OCI-LY3 (cell line): ENCODE results near the gene FAM107B.

ENCODE experiments used
- EZH2phosphoT487 ChIP-seq: fragments of 200-600 bp; shearing (Covaris generic); IDR thresholded peaks from 2 replicates; pipeline ENCODE4 v1.6.1; 2018; ENCODE audit warnings: antibody characterized with exemption, mixed run types, low read depth
- TF ChIP-seq, protein P1 (sequence below): fragments of 200-600, 300-600 bp; sonication (generic); IDR thresholded peaks from 2 replicates; pipeline ENCODE4 v1.5.1; 2014; ENCODE audit warnings: antibody characterized with exemption, low read length, low read depth

- TF ChIP-seq, protein P1, sequence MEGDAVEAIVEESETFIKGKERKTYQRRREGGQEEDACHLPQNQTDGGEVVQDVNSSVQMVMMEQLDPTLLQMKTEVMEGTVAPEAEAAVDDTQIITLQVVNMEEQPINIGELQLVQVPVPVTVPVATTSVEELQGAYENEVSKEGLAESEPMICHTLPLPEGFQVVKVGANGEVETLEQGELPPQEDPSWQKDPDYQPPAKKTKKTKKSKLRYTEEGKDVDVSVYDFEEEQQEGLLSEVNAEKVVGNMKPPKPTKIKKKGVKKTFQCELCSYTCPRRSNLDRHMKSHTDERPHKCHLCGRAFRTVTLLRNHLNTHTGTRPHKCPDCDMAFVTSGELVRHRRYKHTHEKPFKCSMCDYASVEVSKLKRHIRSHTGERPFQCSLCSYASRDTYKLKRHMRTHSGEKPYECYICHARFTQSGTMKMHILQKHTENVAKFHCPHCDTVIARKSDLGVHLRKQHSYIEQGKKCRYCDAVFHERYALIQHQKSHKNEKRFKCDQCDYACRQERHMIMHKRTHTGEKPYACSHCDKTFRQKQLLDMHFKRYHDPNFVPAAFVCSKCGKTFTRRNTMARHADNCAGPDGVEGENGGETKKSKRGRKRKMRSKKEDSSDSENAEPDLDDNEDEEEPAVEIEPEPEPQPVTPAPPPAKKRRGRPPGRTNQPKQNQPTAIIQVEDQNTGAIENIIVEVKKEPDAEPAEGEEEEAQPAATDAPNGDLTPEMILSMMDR: no peak
- no peak for TF ChIP-seq EZH2phosphoT487
Observed at GRCh38 chr10:14583967-14584366, 190.7 kb downstream of the FAM107B start.
